KG1 (cell line): ENCODE results near the gene FHOD1.
A peak's percentile ranks its signal among the peaks of the same experiment; 100 is the strongest.

Source experiments
- DNase-seq: peaks from one replicate; lab custom pipeline; 2025; lab: John Stamatoyannopoulos, UW

FHOD1 gene

DNA sequence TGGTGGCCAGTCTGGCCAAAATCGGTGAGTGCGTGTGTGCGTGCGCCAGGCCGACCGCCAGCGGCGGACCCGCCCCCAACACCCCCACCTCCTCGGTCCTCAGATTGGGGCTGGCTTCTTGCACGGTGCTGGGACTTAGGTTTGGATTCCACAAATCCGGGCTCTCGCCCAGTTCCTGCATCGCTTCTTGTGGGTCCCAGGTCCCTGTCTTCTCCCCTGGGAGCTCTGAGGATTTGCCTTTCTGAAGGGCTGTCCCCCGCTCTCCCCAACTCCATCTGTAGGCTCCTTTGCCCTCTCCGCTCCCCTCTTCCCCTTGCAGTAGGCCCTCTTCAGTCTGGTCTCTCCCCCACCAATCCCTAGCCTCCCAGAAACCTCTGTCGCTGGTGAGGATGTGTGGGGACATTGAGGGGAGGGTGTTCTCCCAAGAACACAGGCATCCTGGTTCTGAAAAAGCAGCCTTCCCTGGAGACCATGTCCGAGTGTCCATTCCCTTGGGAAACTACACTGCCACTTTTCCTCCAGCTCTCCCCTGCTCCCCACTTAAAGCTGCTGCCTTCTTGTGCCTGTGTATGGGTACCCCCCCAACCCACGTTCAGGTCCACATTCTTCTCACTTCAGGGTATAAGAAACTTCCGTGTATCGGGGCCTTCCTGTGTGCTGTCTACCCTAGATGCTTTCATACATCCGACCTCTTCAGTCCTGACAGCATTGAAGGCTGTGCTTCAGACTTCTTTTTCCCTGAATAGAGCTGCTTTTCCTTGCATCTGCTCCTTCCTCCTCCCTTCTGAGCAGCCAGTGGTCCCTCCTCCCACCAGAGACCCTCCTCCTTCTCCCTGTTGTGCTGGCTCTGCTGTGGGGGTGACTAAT lies 2.1 kb upstream of the FHOD1 start:
- no peak for DNase-seq

DNA sequence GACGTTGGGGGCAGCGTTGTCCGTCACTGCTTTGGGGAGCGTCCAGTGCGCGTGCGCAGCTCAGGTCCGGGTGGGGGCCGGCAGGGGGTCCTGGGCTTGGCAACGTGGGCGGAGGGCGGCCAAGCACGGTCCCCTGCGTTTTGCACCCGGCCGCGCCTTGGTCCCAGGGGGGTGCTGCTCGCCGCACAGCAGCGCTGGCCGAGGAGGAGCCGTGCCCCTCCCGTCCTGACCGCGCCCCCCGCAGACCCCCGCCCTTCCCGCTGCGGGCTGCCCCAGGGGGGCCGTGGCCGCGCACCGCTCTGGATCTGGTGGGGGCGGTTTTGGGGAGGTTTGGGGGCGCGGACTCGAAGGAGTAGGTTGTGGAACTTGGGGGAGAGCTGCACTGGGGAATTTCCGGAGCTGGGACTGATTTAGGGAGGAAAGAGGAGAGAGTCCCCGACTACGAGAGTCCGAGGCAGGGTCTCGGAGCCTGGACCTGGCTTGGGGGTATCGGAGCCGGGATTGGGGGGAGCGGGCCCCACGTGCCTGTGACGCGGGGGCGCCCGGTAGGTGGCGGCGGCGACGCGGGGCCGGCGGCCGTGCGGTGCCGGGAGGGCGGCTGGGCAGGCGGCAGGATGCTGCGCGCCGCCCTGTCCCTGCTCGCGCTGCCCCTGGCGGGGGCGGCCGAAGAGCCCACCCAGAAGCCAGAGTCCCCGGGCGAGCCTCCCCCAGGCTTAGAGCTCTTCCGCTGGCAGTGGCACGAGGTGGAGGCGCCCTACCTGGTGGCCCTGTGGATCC lies 1.3 kb upstream of the FHOD1 start, which contains the start of gene SLC9A5:
SLC9A5 (plus strand) TSS at position 579 of the 777 bp plus-strand sequence; CDS start at position 615, 36 bp downstream.
- no peak for DNase-seq

DNA sequence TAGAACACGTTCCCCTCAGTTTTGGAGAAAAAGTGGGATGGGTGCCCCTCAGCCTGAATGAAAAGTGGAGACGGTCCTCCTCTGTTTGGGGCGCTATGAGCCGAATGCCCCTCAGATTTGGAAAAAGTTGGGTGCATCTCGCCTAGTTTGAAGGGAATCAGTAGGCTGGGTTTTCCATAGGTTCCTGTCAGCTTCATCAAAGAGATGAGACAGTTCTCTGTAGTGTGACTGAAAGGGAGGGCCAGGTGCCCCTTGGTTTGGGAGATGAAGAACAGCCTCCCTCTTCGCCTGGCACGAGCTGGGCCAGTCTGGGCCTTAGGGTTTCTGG lies 756 bp upstream of the FHOD1 start:
- no peak for DNase-seq

DNA sequence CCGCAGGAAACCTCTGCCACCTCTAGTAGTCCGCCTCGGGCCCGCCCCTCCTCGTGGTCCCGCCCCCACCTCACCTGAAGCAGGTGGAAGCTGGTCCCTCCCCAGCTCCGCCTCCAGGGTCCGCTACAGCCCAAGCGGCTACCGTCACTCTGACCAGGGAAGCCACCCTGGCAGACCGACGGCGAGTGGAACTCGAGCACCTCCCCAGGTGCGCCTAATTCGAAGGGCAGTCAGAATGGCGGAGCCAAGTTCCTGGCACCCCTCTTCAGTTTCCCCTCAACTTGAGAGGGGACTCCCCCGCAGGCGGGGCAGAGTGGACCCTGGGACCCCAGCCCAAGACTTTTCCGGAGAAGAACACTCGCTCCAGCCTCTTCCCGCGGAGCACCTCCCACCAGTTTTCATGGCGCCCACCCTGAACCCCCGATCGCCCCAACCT lies 507 bp downstream of the FHOD1 start:
- DNase-seq, result no peak

DNA sequence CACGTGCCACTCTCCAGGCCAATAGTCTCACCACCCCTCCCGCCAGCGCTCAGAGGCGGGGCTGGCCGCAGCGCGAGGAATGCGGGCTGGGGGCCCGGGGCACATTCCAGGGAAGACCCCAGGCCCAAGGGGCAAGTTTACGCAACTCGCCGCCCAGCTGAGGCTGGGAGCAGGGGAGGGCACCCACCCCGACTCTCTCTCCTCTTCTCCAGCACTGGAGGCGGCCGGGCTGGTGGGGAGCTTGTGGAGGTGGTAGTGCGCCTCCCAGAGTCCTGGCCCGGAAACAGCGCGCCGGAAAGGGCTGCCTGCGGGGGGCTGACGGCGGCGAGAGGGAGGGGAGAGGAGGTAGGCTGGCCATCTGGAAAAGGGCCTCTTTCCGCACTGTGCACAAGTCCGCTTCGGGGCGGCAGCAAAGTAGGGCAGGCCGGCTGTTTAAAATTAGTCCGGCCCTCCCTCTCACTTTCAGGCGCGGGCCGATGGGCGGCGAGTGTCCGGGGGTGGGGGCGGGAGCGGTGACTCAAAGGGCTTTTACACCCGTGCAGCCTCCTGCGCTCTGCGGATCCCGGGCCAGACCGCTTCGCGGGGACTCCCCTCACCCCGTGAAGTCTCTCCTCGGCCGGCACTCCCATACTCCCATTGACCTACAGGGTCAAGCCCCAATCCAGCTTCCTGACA lies 1.1 kb downstream of the FHOD1 start:
- DNase-seq, result no peak

DNA sequence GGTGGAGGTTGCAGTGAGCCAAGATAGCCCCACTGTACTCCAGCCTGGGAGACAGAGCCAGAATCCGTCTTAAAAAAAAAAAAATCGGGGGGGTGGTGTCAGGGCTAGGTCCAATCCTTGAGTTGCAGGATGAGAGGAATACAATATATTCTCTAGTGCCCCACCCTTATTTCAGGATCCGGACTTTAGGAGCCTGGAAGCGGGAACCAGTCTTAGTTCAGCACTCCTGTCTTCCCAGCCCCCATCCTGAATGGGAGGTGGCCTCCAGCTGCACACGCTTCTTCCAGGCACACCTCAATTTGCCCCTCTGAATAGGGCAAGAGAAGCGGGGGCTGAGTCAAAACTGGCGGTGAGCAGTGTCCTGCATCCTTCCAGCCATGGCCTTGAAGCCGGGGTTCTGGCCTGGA lies 1.6 kb downstream of the FHOD1 start:
- no peak for DNase-seq

DNA sequence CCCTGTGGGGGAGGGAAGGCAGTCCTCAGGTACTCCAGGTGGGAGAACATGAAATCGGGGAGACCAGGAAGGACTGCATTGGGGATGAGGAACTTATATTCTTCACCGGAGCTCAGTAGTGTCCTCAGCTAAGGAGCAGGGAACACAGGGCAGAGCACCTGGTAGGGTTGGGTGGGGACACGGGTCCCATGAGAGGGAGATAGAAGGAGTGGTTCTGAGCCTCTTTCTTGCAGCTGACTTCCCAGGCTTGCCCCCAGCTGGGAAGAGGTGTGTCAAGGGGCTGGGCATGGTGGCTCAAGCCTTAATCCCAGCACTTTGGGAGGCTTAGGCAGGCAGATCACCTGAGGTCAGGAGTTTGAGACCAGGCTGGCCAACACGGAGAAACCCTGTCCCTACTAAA lies 2.1 kb downstream of the FHOD1 start:
- DNase-seq, result no peak

DNA sequence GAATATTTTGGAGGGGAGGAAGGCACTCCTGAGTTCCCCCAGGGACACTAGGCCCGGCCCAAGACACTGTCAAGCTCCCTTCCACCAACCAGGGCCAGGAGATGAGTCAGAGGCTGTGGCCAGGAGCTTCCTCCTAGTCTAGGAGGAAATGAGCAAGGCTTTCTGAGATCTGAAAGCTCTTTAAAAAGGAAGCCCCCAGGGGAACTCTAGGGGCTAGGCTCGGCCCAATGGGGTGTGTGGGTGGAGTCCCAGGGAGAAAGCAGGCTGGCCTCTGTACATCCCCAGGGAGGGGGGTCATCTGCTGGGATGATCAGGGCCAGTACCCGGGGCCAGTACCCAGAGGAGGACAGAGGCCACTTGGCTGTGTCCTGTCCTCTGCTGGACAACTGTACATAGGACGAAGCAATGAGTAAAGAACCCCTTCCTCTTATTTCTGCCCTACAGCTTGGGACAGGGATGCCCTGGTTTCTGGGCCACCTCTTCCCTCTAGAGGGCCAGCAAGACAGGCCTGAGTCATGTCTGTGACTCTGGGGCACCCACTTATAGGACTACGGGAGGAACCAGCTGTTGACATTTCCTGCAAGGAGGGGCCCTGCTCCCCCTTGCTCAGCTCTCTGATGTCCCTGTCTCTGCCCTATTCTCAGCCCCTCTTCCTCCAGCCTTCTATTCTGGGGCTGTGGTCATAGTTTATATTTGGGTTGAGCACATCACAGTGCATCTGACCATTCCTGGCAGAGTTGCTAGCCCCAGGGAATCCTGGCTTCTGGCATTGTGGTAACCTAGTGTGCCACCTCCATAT lies 2.7 kb downstream of the FHOD1 start:
- DNase-seq, result peak; percentile 89

DNA sequence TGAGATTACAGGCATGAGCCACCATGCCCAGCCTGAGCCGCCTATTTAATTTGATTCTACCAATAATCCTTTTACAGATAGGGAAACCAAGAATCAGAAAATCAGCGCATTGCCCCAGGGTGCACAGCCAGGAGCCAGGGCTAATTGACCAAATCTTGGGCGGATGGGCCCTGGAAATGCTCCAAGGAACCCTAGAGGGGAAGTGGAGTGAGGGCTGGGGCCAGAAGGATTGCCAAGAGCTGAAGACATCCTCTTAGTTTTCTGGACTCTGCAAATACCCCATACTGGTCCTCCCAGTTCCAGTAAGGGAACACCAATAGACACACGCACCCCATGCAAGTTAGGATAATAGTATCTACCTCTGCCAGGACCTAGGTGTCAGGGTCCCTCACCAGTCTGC lies 3.8 kb downstream of the FHOD1 start:
- no peak for DNase-seq

DNA sequence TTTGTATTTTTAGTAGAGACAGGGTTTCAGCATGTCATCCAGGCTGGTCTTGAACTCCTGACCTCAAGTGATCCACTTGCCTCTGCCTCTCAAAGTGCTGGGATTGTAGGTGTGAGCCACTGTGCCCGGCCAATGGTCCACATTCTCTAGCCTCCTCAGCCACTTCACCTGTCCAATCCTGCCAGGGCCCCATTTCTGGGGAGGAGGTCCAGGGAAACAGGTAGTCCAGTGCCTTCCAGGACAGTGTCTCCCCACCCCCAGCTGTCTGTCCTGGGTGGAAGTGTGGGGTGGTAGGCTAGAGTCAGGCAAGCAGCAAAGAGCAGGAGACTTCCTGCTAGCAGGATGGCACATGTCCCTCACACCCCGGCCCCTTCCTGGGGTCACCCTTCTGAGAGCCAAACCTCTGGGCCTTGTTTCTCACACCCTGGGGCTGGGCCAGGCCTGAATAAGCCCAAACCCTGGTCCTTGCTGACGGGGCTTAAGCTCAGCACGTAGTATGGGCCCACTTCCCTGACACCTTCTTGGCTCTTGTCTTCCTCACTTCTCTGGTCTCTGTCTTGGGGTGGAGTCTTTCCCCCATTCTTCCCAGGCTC lies 5.0 kb downstream of the FHOD1 start:
- no peak for DNase-seq

DNA sequence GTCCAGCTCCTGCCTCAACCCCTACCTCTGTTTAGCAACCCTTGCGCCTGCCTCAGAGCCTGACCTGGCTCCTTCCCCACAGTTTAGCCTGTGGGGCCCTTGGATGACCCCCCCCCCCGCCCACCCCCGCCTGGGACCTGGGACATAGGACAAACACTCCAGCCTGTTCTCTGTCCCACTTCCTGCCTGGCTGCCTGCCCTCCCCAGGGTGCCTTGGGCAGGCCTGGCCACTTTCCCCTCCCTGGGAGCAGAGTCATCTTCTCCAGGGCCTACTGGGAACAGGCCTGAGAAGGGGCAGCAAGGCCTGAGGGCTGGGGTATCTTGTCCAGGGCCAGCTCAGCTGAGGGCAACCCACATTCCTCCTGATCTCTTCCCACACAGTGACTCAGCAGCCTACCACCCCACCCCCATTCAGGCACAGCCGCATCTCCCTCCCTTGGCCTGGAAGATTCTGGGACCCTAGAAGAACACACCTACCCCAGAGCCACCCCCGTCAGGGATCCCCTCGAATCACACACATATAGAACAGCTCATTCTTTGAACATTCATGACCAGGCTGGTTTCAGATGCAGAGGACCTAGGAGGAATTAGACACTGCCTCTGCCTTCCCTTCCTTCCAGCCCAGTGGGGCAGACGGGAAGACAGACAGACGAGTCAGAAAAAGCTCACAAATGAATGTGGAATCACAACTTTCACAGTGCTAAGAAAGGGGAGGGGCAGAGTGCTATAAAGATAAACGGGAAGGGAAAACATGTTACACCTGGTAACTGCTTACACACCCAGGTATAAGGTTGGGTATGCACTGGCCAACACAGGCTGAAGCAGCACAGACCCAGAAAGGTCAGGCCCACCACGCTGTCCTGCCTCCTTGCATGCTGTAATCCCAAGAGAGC lies 6.0 kb downstream of the FHOD1 start:
- DNase-seq, result no peak

DNA sequence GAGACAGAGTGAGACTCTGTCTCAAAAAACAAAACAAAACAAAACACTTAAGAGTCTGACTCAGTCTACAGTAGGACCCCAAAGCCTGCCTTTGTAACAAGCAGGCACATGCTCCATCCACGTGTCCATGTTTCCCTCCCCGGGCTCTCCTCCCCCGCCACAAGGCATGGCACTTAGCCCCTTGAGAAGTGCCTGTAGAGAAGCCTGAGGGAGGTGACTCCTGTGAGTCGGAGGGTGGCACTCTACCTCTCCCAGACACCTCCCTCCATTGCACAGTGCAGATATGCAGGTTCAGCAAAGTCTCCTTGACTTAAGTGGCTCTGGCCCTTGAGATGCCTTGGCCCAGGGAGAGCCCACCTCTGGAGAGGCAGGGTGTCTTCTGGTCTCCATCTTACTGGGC lies 6.8 kb downstream of the FHOD1 start:
- no peak for DNase-seq

DNA sequence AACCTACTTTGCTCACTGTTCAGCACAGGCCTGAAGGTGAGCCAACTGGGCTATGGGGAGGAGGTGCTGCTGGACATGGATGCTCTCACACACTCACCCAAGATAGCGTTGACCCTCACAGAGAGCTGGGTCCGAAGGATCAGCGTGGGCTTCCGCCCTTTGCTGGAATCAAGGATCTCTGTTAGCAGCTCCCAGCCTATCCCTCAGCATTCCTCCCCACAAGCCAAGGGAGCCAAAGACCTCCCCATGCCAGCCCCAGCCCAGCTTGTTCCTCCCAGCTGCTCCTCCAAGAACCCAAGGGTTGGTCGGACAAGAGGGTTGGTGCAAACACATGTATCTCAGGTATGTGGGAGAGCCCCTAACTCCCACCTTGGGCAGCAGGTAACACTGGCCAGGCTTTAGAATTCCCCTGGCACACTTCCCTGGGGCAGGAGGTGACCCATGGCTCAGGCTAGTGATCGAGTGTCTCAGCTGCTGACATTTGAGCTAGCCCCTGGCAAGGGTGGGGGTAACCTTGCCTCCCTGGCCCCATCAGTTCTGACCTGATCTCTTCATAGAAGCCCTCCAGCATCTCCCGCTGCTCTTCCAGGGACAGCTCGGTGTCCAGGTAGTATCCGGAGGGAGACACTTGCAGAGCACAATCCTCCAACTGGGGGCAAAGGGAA lies 8.3 kb downstream of the FHOD1 start:
- no peak for DNase-seq

DNA sequence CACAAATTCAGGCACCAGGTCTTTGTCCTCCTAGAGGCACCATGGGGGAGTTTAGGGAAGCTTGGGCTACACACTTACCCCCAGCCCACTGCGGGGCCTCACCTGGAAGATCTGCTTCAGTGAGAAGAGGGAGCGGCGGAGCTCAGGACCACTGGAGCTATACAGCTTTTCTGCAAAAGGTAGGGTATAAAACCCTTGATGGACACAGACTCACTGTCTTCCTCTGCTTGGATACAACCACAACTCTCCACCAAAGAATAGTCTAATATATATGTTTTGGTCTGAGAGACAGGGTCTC lies 9.1 kb downstream of the FHOD1 start:
- no peak for DNase-seq

DNA sequence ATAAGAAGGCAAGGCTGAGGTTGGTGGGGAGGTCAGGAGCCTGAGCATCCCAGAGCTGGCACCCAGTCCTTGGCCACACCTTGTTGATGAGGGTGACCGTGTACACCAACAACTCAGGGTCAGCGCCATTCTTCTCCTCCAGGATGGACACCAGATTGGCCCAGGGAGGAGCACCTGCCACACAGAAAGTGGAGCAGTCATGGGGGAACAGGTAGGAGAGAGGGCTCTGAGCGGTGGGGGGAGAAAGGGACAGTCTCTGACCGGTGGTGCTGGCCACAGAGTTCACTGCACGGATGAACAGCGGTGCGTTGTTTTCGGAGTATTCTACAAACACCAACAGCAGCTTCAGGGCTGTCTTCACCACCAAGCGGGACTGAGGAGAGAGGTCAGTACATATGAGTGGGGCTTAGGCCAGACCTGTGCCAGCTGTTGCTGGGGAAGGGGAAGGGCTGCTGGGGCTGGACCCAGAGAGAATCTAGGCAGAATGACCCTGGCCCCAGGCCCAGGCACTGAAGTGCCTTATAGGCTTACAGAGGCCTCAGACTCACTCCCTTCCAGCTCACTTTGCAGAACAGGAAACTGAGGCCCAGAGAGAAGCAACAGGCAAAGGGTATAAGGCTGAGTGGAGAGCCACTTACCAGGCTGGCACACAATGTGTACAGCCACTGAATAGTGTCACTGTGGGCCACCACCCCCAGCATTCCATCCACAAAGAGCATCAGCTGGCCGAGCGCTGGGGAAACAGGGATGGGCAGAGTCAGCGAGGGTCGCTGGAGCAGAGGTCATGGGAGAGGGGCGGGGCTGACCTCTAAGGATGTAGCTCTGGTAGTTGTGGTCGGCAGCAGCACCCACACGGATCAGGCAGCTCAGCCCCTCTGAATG lies 9.6 kb downstream of the FHOD1 start:
- DNase-seq, result no peak

DNA sequence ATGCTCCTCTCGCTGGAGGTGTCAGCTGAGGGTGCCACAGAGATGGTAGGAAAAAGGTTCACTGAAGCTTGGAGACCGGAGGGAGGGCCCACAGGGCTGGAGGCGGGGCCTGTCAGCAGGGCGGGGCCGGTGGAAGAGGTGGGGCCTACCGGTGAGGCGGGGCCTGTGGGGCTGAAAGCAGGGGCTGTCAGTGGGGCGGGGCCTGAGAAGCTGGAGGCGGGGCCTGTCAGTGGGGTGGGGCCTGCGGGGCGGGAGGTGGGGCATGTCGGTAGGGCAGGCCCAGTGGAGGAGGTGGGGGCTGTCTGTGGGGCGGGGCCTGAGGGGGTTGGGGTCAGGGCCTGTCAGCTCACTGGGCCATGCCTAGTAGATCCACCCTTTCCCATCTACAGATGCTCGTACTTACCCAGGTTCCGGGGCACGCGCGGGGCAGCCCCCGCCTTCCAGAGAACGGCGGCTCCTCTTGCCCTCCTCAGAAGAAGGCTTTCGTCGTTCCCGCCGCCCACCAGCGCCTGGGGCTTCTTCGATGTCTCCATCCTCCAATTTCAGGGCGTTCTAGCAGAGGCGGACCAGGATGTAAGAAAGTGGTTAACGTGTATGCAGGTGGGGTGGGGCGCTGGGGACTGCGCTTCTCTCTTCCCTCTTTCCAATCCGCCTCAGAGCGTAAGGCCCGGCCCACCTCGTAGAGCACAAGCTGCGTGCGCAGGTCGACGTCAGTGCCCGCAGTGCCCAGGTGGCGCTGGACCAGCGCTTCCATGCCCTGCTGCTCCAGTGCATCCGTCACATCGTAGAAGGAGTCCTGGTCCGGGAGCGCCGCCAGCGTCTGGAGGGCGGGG lies 10.5 kb downstream of the FHOD1 start:
- DNase-seq, result no peak

DNA sequence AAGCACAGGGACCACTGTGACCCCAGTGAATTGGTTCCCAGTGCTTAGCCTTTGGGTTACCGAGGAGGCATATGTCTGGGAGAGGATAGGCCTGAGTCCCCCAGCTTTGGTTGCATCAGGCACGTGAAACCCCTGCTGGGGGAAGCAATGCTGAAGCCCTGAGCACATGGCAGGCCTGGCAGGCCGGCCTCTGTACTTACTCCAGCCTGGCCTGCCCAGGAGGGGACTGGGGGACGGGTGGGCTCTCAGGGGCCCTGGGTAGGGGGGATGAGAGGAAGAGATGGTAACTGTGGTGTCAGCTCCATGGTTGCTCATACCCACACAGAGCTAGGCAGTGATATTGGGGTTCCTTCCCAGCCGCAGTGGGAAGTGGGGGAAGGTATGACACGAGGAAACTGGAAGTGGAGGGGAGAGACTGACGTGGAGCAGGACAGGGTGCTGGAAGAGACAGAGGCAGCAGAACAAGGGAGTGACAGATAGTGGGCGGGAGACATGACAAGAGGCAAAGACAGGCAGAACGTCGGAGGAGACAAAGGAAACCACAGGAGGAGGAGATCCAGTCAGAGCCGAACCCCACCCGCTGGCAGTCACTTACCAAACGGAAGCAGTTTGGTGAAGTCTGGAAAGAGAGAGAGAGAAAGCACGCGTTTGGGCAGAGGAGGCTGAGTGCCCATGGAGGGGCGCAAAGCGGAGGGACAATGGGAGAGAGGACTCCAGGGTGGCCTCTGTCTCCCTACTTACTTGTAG lies 11.3 kb downstream of the FHOD1 start:
- DNase-seq, result no peak
